Mononuclear cell (primary cell): ENCODE measurements around the gene PCSK9. TPM values are rescaled to one million over a fixed set of nuclear protein-coding genes. Genes with fewer than 3 reads are reported as not detected.

Experiments used
- H3K27me3 ChIP-seq: 2 replicates; pipeline ENCODE4 v1.6.0; 2011; ENCODE audit warnings: low read length, control low read depth; ENCODE audit not compliant: insufficient read depth
- H3K4me1 ChIP-seq: 2 replicates; pipeline ENCODE4 v1.5.1; 2011; ENCODE audit warnings: mild to moderate bottlenecking, low read length, control low read depth; ENCODE audit not compliant: insufficient read depth
- H3K4me3 ChIP-seq: 2 replicates; pipeline ENCODE4 v1.5.1; 2011; ENCODE audit warnings: mild to moderate bottlenecking, low read length, moderate library complexity
- H3K9me3 ChIP-seq: 2 replicates; pipeline ENCODE4 v1.5.1; 2011; ENCODE audit warnings: low read depth, mild to moderate bottlenecking, control low read depth, low read length
- total RNA-seq: library from RNA; depleted of rRNA; stranded (reverse); fragments of >200 nt; gene quantifications from one replicate; pipeline ENCODE4 v1.2.3, GENCODE V29; 2012

The PCSK9 gene
- total RNA-seq, 1 donor = not detected

DNA sequence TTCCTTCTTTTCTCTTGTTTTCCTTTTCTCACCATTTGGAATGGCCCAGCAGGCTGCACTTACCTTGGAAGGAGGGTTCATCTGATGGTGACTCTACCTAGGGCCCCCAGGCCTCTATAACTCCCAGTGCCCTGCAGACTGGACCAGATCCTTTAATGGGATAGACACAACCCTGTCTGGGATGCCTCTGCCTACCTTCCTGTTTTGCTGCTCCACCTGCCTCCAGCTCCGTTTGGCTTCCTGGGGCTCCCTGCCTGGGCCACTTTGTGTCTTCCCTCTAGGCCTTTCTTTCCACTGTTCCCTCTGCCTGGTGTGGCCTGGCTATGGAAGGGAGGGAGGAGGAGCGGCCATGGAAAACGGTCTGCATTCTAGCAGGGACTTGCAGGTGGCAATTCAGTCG is 7.5 kb downstream of the PCSK9 start:
- H3K4me3 ChIP-seq = no peak overlapping the region
- H3K4me1 ChIP-seq = no peaks in the 10 kb centered on the region
- H3K27me3 ChIP-seq = no peaks in the 10 kb centered on the region
- H3K9me3 ChIP-seq = no peaks in the 10 kb centered on the region

DNA sequence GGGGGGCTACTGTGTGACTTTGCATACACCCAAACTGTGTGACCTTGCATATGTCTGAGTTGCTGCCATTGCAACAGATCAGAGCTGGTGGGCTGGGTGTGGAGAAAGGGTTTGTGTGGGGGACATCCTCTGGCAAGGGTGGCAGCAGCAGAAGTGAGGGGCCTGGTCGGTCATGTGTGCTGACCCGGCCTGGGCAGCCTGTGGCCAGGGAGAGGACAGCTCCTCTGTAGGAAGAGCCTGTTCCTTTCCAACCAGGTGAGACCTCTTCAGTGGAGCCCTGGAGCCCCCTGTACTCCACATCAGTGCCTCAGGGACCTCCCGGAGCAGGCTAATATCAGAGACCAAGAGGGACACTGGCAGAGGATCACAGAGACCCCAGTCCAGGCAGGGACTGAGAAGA is 8.3 kb downstream of the PCSK9 start:
- H3K4me1 ChIP-seq = no peaks in the 10 kb centered on the region

DNA sequence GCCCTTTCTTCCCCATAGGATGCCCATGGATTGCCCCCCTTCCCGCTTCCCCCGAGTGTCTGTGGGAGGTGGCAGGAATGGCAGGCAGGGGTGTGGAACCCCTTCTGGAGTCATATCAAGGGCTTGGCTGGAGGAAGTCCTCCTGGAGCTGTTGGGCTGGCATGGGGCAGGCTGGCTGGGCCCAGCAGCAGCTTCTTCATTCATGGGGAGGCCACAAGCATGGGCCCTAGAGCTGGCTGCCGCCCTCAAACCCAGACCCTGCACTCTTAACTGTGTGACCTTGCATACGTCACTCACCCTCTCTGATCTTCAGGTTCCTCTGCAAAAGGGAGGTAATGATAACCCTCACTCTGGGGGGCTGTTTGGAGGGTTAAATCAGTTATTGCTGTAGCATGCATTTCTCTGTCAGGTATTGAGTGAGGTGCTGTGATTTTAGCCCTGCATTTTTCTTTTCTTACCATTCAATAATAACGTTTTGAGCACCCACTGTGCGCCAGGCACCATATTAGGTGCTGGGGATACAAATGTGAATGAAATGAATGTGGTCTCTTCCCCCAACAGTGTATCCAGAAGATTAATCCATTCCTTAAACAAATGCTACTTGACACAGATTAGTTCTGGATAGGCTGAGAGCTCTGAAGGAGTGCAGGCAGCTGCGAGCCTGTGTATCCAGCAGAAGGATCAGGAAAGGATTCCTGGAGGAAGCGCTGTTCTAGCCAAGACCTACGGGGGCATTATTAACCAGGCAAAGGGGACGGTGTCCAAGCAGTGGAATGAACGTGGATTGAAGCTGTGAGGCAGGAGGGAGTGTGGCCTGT is 9.3 kb downstream of the PCSK9 start:
- no peak overlapping the region for H3K4me3 ChIP-seq
- no peaks in the 10 kb centered on the region for H3K9me3 ChIP-seq
- H3K4me1 ChIP-seq = no peaks in the 10 kb centered on the region
- no peaks in the 10 kb centered on the region for H3K27me3 ChIP-seq

More for the DNA sequence above, 8.3 kb downstream of the PCSK9 start:
- no peaks in the 10 kb centered on the region for H3K9me3 ChIP-seq
- no peak overlapping the region for H3K4me3 ChIP-seq
- no peaks in the 10 kb centered on the region for H3K27me3 ChIP-seq

DNA sequence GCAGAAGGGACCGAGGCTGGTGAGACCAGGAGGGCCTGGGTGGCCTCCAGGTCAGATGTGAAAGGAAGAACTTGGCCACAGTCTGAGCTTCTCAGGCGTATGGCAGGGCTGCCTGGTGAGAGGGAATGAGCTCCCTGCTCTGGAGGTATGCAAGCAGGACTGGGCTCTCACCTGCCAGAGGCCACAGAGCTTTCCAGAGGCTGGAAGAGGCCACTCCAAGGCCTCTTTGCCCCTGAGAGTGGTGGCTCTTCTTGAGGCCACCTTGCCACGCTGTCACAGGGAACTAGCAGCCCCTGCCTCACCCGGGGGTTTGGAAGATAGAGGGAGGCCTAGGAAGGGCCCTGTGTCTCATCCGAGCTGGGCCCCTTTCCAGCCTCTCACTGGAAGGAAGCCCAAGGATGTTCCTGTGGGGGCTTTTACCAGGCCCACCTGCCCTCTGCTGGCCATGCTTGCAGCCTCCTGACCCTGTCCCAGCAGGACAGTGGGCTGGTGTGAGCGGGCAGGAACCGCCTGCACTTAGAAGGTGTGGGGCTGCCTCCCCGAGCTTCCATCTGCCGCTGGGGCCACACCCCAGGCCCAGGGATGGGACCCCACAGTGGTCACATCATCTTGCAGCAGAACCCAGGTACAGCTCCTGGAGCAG is 10.0 kb downstream of the PCSK9 start:
- H3K4me3 ChIP-seq = no peak overlapping the region
- H3K4me1 ChIP-seq = no peaks in the 10 kb centered on the region
- H3K9me3 ChIP-seq = no peaks in the 10 kb centered on the region

DNA sequence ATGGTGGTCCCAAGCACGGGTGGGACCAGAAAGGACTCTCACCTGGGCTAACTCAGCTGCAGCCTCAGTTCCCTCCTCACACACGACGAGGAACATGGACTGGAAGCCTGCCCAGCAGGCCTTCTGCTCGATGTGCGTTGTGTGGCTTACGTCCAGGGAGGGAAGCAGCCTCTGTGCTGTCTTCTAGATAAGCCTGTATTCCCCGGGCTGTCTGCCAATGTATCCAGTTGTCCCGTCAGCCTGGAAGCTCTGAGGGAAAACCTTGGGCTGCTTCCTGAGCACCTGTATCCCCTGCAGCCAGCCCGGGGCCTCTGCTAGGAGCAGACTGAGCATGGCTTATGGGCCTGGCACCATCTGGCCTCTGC is 10.5 kb downstream of the PCSK9 start:
- Histone ChIP-seq H3K27me3 (no peaks in the 10 kb centered on the region), H3K4me3 (no peak overlapping the region), H3K4me1 (no peaks in the 10 kb centered on the region), H3K9me3 (no peaks in the 10 kb centered on the region)

More for the DNA sequence above, 10.0 kb downstream of the PCSK9 start:
- no peaks in the 10 kb centered on the region for H3K27me3 ChIP-seq

DNA sequence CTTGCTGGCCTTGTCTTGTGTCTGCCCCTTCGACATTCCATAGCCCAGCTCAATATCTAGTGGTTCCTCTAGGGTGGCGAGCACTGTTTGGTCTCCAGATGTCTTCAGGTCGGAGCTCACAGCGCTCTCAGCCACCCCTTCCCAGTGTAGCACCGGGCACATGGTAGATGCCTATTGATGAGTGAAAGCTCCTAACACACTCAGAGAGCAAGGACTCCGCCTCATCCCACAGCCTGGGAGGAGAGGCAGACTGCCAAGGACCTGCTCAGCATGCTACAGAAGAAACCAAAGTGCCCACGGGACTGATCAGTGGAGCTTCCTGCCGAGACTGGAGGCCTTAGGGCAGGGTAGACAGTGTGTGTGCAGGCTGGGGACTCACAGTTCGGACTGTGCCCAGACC is 10.9 kb downstream of the PCSK9 start:
- H3K9me3 ChIP-seq = no peaks in the 10 kb centered on the region
- no peaks in the 10 kb centered on the region for H3K4me1 ChIP-seq
- no peaks in the 10 kb centered on the region for H3K27me3 ChIP-seq
- H3K4me3 ChIP-seq = no peak overlapping the region

DNA sequence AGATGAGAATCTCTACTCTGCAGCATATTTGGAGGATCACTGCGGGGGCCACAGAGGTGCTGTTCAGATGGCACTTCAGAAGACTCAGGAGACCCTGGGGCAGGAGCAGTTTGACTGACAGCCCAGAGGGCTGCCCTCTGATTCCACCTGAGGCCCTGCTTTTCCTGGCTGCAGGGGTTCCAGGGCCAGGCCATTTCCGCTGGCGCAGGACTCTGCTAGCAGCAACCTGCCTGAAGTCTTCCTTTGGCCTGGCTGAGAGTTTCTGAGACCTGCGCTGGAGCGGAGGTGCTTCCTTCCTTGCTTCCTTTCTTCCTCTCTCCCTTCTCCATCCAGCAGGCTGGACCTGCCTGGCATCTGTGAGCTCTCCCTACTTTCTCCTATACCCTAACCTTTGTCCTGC is 11.8 kb downstream of the PCSK9 start:
- H3K9me3 ChIP-seq = no peaks in the 10 kb centered on the region

DNA sequence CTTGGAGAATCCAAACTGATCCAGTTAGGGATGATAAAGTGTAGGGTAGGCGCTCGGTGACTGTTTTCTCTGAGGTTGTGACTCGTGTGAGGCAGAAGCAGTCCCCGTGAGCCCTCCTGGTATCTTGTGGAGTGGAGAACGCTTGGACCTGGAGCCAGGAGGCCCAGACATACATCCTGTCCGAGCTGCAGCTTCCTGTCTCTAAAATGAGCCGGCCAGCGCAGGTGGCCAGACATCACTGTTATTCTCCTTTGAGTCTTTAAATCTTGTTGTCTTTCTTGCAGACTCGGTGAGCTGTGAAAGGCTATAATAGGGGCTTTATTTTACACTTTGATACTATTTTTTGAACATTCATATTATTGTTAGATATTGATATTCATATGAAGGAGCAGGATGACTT is 12.3 kb downstream of the PCSK9 start:
- no peak overlapping the region for H3K4me3 ChIP-seq
- no peaks in the 10 kb centered on the region for H3K9me3 ChIP-seq
- no peaks in the 10 kb centered on the region for H3K4me1 ChIP-seq
- no peaks in the 10 kb centered on the region for H3K27me3 ChIP-seq

More for the DNA sequence above, 11.8 kb downstream of the PCSK9 start:
- Histone ChIP-seq H3K4me1 (no peaks in the 10 kb centered on the region), H3K4me3 (no peak overlapping the region), H3K27me3 (no peaks in the 10 kb centered on the region)

DNA sequence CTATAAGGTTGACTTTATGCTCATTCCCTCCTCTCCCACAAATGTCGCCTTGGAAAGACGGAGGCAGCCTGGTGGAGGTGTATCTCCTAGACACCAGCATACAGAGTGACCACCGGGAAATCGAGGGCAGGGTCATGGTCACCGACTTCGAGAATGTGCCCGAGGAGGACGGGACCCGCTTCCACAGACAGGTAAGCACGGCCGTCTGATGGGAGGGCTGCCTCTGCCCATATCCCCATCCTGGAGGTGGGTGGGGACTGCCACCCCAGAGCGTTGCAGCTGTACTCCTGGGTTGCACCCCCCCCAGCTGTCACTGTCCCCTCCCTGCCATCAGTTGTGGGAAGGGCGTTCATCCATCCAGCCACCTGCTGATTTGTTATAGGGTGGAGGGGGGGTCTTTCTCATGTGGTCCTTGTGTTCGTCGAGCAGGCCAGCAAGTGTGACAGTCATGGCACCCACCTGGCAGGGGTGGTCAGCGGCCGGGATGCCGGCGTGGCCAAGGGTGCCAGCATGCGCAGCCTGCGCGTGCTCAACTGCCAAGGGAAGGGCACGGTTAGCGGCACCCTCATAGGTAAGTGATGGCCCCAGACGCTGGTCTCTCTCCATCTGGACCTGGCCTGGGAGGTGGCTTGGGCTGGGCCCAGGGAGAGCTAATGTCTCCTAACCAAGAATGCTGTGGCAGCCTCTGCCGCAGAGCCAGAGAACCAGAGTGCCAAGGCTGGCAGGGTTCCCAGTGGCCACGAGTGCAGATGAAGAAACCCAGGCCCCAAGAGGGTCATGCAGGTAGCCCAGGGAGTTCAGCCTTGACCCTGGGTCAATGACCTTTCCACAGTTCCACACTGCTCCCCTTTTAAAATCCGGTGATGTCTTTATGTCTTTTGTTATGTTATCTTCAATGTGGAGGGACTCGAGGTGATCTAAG is 13.1 kb downstream of the PCSK9 start:
- Histone ChIP-seq H3K4me3 (no peak overlapping the region), H3K9me3 (no peaks in the 10 kb centered on the region), H3K27me3 (no peaks in the 10 kb centered on the region), H3K4me1 (no peaks in the 10 kb centered on the region)

DNA sequence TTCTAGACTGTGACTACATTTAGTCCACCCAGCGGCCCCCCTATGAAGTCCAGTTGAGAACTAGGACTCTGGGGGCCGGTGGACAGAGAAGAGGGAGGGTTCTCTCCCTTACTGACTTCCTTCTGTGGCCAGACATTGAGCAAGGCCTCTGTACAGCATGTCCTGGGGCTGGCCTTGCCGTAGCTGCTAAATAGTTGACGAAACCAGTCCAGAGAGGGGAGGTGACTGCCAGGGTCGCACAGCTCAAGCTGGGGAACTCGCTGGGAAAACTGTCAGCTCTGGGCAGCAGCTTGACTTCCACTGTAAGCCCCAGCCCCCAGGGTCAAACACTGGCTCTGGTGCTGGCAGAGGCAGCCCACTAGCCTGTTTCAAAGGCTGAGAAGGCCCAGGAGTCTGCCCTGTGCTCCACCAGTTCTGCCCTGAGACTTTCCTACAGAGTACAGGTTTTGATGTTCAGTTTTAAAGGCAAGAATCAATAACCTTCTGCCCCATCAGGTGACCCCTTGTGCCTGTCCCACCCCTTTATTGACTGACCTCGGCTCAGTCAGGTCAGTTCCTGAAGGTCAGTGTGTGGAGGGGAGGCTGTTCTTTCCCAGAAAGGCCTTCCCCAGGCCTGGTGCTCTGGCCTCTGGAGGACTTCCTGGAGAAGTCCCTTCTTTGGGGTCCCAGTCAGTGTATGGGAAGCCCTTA is 14.1 kb downstream of the PCSK9 start:
- H3K4me1 ChIP-seq = no peaks in the 10 kb centered on the region
- no peak overlapping the region for H3K4me3 ChIP-seq
- no peaks in the 10 kb centered on the region for H3K27me3 ChIP-seq
- H3K9me3 ChIP-seq = no peaks in the 10 kb centered on the region

DNA sequence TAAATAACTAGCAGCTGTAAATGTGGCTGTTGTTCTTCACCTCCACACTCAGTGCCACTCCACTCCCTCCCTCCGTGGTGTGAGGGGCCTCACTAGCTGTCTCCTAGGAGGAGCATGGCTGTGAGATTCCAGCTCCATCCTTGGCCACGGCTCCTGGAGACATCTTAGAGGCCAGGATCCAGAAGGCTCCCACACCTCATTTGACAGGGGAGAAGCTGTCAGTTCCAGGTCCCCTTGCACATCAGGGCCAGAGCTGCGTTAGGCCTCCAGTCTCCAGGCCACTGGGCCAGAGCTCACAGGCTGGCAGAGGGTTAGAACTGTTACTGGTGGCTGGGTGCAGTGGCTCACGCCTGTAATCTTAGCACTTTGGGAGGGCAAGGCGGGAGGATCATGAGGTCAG is 15.0 kb downstream of the PCSK9 start:
- Histone ChIP-seq H3K27me3 (no peaks in the 10 kb centered on the region), H3K4me3 (no peak overlapping the region), H3K4me1 (no peaks in the 10 kb centered on the region), H3K9me3 (no peaks in the 10 kb centered on the region)

DNA sequence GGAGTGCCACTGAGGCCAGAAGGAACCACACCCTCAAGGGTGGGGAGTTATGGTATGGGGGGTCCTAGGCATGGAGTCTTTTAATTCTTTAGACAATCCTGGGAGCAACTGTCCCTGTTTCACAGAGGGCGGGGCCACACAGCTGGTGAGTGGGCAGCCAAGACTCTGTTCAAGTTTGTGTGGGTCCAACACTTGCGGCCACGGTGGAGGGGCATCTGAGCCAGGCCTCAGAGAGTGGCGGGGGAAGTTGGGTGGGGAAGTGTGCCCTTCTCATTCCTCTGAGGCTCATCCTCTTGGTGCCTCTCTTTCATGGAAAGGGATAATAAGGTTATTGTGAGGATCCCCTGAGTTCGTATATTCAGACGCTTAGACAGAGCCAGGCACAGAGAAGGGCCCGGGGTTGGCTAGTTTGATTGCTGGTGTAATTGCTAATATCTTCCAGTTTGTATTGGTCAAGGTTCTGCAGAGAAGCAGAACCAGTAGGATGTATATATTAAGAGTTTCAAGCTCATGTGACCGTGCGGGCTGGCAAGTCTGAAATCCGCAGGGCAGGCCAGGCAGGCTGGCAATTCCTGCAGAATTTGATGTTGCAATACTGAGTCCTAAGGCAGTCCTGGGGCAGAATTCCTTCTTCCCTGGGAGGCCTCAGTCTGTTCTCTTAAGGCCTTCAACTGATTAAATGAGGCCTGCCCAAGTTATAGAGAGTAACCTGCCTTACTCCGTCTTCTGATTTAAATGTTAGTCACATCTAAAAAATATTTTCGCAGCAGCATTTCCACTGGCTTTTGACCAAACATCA is 15.9 kb downstream of the PCSK9 start:
- Histone ChIP-seq H3K4me1 (no peaks in the 10 kb centered on the region), H3K9me3 (no peaks in the 10 kb centered on the region), H3K4me3 (no peak overlapping the region), H3K27me3 (no peaks in the 10 kb centered on the region)

DNA sequence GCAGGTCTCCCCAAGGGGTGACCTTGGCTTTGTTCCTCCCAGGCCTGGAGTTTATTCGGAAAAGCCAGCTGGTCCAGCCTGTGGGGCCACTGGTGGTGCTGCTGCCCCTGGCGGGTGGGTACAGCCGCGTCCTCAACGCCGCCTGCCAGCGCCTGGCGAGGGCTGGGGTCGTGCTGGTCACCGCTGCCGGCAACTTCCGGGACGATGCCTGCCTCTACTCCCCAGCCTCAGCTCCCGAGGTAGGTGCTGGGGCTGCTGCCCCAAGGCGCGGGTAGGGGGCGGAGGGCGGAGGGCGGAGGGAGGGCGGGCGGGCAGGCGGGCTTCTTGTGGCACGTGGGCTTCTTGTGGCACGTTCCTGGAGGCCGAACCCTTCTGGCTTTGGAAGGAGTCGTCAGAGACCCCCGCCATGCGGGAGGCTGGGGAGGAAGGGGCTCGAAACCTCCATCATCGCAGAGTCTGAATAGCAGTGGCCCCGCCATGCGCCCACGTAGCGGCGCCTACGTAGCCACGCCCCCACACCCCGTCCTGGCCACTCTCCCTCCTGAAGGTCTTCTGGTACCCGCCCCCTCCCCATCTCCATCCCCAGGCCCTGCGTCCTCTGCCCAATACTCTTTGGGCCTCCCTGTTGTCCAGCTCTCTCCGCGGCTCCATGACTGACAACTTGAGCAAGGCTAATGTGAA is 16.7 kb downstream of the PCSK9 start:
- no peaks in the 10 kb centered on the region for H3K9me3 ChIP-seq
- no peak overlapping the region for H3K4me3 ChIP-seq
- H3K4me1 ChIP-seq = no peaks in the 10 kb centered on the region
- no peaks in the 10 kb centered on the region for H3K27me3 ChIP-seq

DNA sequence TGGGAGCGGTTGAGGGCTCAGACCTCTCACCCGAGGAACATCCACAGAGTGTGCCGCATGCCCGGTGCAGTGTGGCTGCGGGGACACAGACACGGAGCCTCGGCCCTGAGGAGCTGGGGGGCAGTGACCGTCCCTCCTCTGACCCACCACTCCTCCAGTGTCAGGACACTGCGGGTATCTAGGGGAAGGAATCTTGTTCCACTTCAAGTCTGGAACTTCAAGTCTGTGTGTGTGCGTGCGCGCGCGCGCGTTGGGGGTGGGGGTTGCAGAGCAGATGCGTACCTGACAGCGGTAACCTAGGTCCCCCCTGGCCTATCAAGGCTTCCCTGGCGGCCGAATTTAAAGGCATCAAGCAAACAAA is 17.3 kb downstream of the PCSK9 start:
- Histone ChIP-seq H3K9me3 (no peaks in the 10 kb centered on the region), H3K4me1 (no peaks in the 10 kb centered on the region), H3K27me3 (no peaks in the 10 kb centered on the region), H3K4me3 (no peak overlapping the region)
